CD14-positive monocyte (primary cell): ENCODE measurements around the gene RXFP3. TPM values are rescaled to one million over a fixed set of nuclear protein-coding genes. Genes with fewer than 3 reads are reported as not detected.

Source experiments
- DNase-seq, 3 donors: peaks; one replicate each; pipeline ENCODE4 v3.0.0-alpha.2; 2011 to 2022
- H2AFZ ChIP-seq: 2 replicates; pipeline ENCODE4 v1.6.0; 2012; ENCODE audit warnings: mild to moderate bottlenecking, low read depth, low read length, inconsistent platforms; ENCODE audit not compliant: insufficient read depth, poor library complexity, severe bottlenecking
- H3K27ac ChIP-seq, 2 donors: 1 replicate in 1 of 2; 2 replicates in 1 of 2; pipeline ENCODE4 v1.5.1; 2012 to 2013; ENCODE audit warnings: low read length in 2 of 2, control low read depth in 1 of 2, inconsistent platforms in 1 of 2, low read depth in 1 of 2, mild to moderate bottlenecking in 1 of 2
- H3K27me3 ChIP-seq, 2 donors: one replicate each; pipeline versions ENCODE4 v1.6.0 to v1.6.1; 2011 to 2013; ENCODE audit warnings: low read length in 2 of 2; ENCODE audit not compliant: control insufficient read depth in 2 of 2, insufficient read depth in 2 of 2
- H3K36me3 ChIP-seq, 2 donors: replicated peaks in 1 of 2; 1 replicate in 1 of 2; 2 replicates in 1 of 2; pipeline versions ENCODE4 v1.5.1 to v1.6.1; 2012 to 2013; ENCODE audit warnings: low read length in 2 of 2, control low read depth in 1 of 2, inconsistent platforms in 1 of 2, mild to moderate bottlenecking in 1 of 2; ENCODE audit not compliant: insufficient read depth in 2 of 2, control insufficient read depth in 1 of 2
- H3K4me1 ChIP-seq, 2 donors: 1 replicate in 1 of 2; 2 replicates in 1 of 2; pipeline versions ENCODE4 v1.5.1 to v1.6.1; 2012 to 2013; ENCODE audit warnings: low read length in 2 of 2, control low read depth in 1 of 2, inconsistent platforms in 1 of 2, mild to moderate bottlenecking in 1 of 2, moderate library complexity in 1 of 2; ENCODE audit not compliant: insufficient read depth in 2 of 2, control insufficient read depth in 1 of 2
- H3K4me2 ChIP-seq: replicated peaks from 2 replicates; pipeline ENCODE3; 2012; ENCODE audit warnings: low read length, moderate library complexity, mild to moderate bottlenecking; ENCODE audit not compliant: poor library complexity, severe bottlenecking; ENCODE audit errors: extremely low read depth
- H3K4me3 ChIP-seq, 3 experiments: fragments of 200-600 bp in 1 of 3; sonication (generic) in 1 of 3; replicated peaks in 1 of 3; 1 replicate in 2 of 3; 2 replicates in 1 of 3; pipeline ENCODE4 v1.5.1; 2011 to 2013; ENCODE audit warnings: low read length in 3 of 3, mild to moderate bottlenecking in 3 of 3, control low read depth in 2 of 3, low read depth in 2 of 3, inconsistent platforms in 1 of 3, moderate library complexity in 1 of 3
- H3K79me2 ChIP-seq: 2 replicates; pipeline ENCODE4 v1.6.0; 2012; ENCODE audit warnings: mild to moderate bottlenecking, control low read depth, inconsistent platforms, low read length, moderate library complexity; ENCODE audit not compliant: insufficient read depth
- H3K9ac ChIP-seq: 2 replicates; pipeline ENCODE4 v1.6.0; 2017; ENCODE audit warnings: low read length, mild to moderate bottlenecking; ENCODE audit not compliant: insufficient read depth, poor library complexity, severe bottlenecking
- H3K9me3 ChIP-seq, 2 donors: replicated peaks in 1 of 2; 1 replicate in 1 of 2; 2 replicates in 1 of 2; pipeline versions ENCODE4 v1.5.1 to v1.6.1; 2012 to 2013; ENCODE audit warnings: low read length in 2 of 2, control low read depth in 1 of 2; ENCODE audit not compliant: control insufficient read depth in 1 of 2, insufficient read depth in 1 of 2
- H4K20me1 ChIP-seq: 2 replicates; pipeline ENCODE4 v1.6.0; 2012; ENCODE audit warnings: mild to moderate bottlenecking, low read length, control low read depth, moderate library complexity; ENCODE audit not compliant: insufficient read depth
- H3K27ac Mint-ChIP-seq, 7 donors: one replicate each; pipeline ENCODE4 v1.8.0; 2020; ENCODE audit warnings: mild to moderate bottlenecking in 7 of 7, mixed read lengths in 7 of 7, moderate library complexity in 6 of 7, inconsistent platforms in 2 of 7
- H3K27me3 Mint-ChIP-seq, 3 donors: one replicate each; pipeline ENCODE4 v1.8.0; 2021 to 2022; ENCODE audit warnings: low read depth in 3 of 3, mild to moderate bottlenecking in 3 of 3, mixed read lengths in 3 of 3, moderate library complexity in 3 of 3, inconsistent platforms in 1 of 3
- H3K36me3 Mint-ChIP-seq, 2 donors: one replicate each; pipeline ENCODE4 v1.8.0; 2020; ENCODE audit warnings: mixed read lengths in 2 of 2, inconsistent platforms in 1 of 2, mild to moderate bottlenecking in 1 of 2
- H3K4me1 Mint-ChIP-seq: one replicate; pipeline ENCODE4 v1.8.0; 2020; ENCODE audit warnings: mild to moderate bottlenecking, mixed read lengths
- H3K4me3 Mint-ChIP-seq, 2 donors: one replicate each; pipeline ENCODE4 v1.8.0; 2020; ENCODE audit warnings: mild to moderate bottlenecking in 2 of 2, mixed read lengths in 2 of 2, moderate library complexity in 1 of 2
- H3K9me3 Mint-ChIP-seq, 7 donors: one replicate each; pipeline ENCODE4 v1.8.0; 2020 to 2022; ENCODE audit warnings: mixed read lengths in 7 of 7, mild to moderate bottlenecking in 6 of 7, moderate library complexity in 6 of 7, inconsistent platforms in 2 of 7
- CTCF ChIP-seq: fragments of 200-600 bp; IDR thresholded peaks from one replicate; pipeline ENCODE4 v1.8.0; 2022; ENCODE audit warnings: antibody characterized with exemption, mild to moderate bottlenecking
- WGBS: methylation state at CpG from one replicate; pipeline ENCODE4 v1.1.5; 2013; ENCODE audit warnings: missing lambda C conversion rate; ENCODE audit not compliant: insufficient coverage; 5-methylcytosine and 5-hydroxymethylcytosine counted together
- intact Hi-C, 2 donors: fragments of 100-400 bp; cut with micrococcal nuclease; formaldehyde crosslinking; loops; one replicate each; pipeline versions ENCODE4 v1.15.0 to v1.15.1; 2023
- polyA plus RNA-seq, 3 donors: library from polyadenylated mRNA; depleted of rRNA in 1 of 3; unstranded in 2 of 3; stranded (reverse) in 1 of 3; fragments of 300-500 nt in 2 of 3; fragments of >200 nt in 1 of 3; fragmentation: Illumina TruSeq in 2 of 3; gene quantifications; 1 replicate in 2 of 3; 2 replicates in 1 of 3; pipeline ENCODE4 v1.2.3, GENCODE V29; 2012 to 2021

The RXFP3 gene
- polyA plus RNA-seq, 3 donors, result not detected

GRCh38 chr5:33921002-33921401, 15.2 kb upstream of the RXFP3 start:
- no CpG with 5 or more reads among the region's 1 CpG for WGBS
- Mint-ChIP-seq H3K36me3 (no peaks in the 10 kb centered on the region), H3K4me1 (no peaks in the 10 kb centered on the region), H3K4me3 (no peak overlapping the region), H3K27me3 (peaks cover 0 to 3% (median 2%) of the 10 kb centered on the region in 3 donors), H3K9me3 (peaks cover 9 to 25% (median 17%) of the 10 kb centered on the region in 7 donors), H3K27ac (no peak overlapping the region)
- Histone ChIP-seq H4K20me1 (no peaks in the 10 kb centered on the region), H3K9ac (no peak overlapping the region), H3K27ac (no peak overlapping the region), H3K79me2 (no peaks in the 10 kb centered on the region), H3K27me3 (no peaks in the 10 kb centered on the region), H2AFZ (no peak overlapping the region), H3K4me2 (no peak overlapping the region), H3K9me3 (peaks cover 8 to 12% of the 10 kb centered on the region in 2 donors), H3K36me3 (no peaks in the 10 kb centered on the region), H3K4me3 (no peak overlapping the region), H3K4me1 (no peaks in the 10 kb centered on the region)
- DNase-seq, result no peak
- intact Hi-C loops, result no loop called here
- TF ChIP-seq CTCF, result no peak

- Histone ChIP-seq H3K79me2 (no peaks in the 10 kb centered on the region), H3K9me3 (no peaks in the 10 kb centered on the region), H3K27me3 (no peaks in the 10 kb centered on the region), H4K20me1 (no peaks in the 10 kb centered on the region), H3K4me2 (no peak overlapping the region), H3K4me1 (no peaks in the 10 kb centered on the region), H2AFZ (no peak overlapping the region), H3K4me3 (no peak overlapping the region), H3K9ac (no peak overlapping the region), H3K36me3 (no peaks in the 10 kb centered on the region), H3K27ac (no peak overlapping the region)
- peaks cover 0 to 10% (median under 1%) of the 10 kb centered on the region in 7 donors for H3K9me3 Mint-ChIP-seq
- H3K36me3 Mint-ChIP-seq, result no peaks in the 10 kb centered on the region
- intact Hi-C loops, result no loop called here
- no peaks in the 10 kb centered on the region for H3K4me1 Mint-ChIP-seq
- H3K4me3 Mint-ChIP-seq, result no peak overlapping the region
- no peak for TF ChIP-seq CTCF
- no peak overlapping the region for H3K27ac Mint-ChIP-seq
- peaks cover 0 to 2% (median 0%) of the 10 kb centered on the region in 3 donors for H3K27me3 Mint-ChIP-seq
- DNase-seq, result no peak
Observed at GRCh38 chr5:33925278-33925677, 10.9 kb upstream of the RXFP3 start.
